ENCODE results near the gene GGPS1. TPM values are rescaled to one million over a fixed set of nuclear protein-coding genes. Genes with fewer than 3 reads are reported as not detected.

GGPS1 gene
- total RNA-seq, 1 experiment from 2014 or later = 23.1 TPM

DNA sequence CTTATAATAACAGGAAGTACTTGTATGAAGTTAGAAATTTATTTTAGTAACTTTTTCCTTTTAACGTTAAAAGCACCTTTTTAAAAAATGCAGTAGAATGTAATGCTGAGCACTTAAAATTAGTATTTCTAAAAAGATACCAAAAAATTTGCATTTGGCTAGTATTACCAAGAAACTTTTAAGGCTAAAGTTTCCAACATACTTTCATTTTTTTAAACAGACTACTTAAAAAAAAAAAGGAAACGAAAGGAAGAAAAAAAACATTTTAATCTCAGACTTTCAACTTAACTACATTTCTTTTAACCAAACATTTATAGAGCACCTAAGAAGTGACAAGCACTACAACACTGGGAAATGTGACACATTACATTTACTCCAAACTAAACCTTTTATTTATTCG is 3.2 kb upstream of the GGPS1 start:
- peak overlapping the region; percentile 96; the same call in 1 of the 2 replicates for H3K4me3 ChIP-seq
- H3K27me3 ChIP-seq = no peaks in the 10 kb centered on the region
- H3K36me3 ChIP-seq = peaks cover 28% of the 10 kb centered on the region

DNA sequence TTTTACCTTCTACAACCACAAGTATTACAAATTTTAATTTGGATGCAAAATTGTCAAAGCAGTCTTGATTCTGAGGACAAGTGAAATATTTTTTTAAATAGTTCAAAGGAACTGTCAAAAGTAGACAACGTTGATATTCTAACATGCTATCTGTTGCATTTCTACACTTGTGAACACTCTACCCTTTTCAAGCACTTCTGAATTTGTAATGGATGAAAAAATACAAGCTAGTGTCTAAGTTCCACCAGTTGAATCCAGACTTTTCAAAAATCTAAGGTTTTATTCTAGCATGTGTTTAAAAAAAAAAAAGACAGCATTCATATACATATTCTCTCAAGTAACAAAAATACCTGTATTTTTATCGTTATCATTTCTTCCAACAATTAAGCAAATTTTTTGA is 2.5 kb upstream of the GGPS1 start:
- Histone ChIP-seq H3K27me3 (no peaks in the 10 kb centered on the region), H3K9me3 (no peaks in the 10 kb centered on the region), H3K36me3 (peaks cover 30% of the 10 kb centered on the region), H3K4me3 (peak overlapping the region; percentile 96)
- no peak for DNase-seq

More for the DNA sequence above, 3.2 kb upstream of the GGPS1 start:
- no peaks in the 10 kb centered on the region for H3K9me3 ChIP-seq
- no peak for DNase-seq

DNA sequence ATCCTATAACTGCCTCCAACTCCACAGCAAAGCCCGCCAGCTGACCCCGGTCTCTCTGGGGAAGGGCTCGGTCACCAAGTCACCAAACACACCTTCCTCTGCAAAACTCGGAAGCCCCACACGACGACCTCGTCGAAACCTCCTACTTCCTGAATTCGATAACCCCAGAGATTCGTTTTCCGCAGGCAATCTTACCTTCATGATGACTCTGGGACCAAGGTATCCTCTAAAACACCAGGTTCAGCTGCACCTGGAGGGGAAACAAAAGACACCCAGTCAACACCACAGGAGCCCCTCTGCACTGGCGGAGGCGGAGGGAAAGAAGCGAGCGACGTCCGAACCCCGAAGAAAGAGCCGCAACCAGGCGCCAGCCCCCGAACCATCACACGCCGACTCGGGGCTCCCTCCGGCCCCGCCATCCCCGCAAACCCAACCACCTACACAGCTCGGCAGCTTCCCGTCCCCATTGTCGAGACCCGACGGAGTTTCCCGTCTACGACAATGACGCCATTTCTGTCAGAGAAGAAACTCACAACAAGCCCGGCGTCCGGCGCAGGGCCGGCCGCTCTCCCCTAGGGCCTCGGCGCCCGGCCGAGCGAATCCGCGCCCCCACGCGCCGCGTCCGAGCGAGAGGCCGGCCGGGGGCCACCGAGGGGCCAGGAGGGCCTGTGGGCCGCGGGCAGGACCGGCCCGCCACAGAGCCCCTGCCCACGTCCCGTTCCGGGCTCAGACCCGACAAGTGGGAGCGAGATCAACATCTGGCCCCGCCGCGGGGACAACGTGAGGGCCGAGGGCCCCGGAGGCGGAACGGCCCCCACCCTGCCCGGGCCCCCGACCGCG is 1.4 kb upstream of the GGPS1 start:
- Histone ChIP-seq H3K9me3 (no peaks in the 10 kb centered on the region), H3K36me3 (peaks cover 32% of the 10 kb centered on the region), H3K27me3 (no peaks in the 10 kb centered on the region), H3K4me3 (peak overlapping the region; percentile 96)
- DNase-seq = peak; percentile 37

DNA sequence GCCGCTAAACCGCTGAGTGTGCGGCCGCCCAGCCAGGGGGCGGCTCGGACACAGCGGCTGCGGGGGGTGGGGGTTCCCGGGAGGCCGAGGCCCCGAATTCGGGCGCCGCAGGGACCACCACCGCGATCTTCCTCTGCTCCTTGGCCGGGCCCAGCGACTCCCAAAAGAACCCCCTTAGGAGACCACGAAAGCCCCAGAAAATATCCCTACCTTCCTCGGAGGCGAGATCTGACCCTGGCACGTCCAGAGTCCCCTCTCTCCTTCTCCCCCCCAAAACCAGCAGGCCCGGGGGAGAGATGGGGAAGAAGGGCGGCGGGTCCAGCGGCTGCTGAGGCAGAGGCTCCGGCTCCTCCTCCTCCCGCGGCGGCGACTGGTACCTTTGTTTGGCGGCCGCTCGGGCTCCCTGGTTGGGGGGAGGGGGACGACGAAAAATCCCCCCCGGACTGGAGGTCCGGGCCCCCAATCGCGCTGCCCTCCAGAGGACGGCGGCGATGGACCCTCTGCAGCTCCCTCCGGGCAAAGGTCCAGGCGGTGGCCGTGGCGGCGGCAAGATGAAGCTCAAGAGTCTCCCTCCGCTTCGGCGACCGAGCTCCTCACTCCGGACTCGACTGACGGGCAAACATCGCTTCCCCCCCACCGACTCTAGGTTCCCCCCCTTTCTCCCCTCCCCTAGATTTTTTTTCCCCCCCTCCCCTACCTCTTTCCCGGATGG is 655 bp upstream of the GGPS1 start, which contains the start of gene ARID4B:
ARID4B (minus strand) TSS at position 621 of the 712 bp plus-strand sequence. CDS start 1,260 bp downstream, outside the sequence.
- no peaks in the 10 kb centered on the region for H3K27me3 ChIP-seq
- peak within 1 kb of the TSS; percentile 96 for H3K4me3 ChIP-seq
- no peak for DNase-seq
- peaks cover 25% of the 10 kb centered on the region for H3K36me3 ChIP-seq
- H3K9me3 ChIP-seq = no peaks in the 10 kb centered on the region

DNA sequence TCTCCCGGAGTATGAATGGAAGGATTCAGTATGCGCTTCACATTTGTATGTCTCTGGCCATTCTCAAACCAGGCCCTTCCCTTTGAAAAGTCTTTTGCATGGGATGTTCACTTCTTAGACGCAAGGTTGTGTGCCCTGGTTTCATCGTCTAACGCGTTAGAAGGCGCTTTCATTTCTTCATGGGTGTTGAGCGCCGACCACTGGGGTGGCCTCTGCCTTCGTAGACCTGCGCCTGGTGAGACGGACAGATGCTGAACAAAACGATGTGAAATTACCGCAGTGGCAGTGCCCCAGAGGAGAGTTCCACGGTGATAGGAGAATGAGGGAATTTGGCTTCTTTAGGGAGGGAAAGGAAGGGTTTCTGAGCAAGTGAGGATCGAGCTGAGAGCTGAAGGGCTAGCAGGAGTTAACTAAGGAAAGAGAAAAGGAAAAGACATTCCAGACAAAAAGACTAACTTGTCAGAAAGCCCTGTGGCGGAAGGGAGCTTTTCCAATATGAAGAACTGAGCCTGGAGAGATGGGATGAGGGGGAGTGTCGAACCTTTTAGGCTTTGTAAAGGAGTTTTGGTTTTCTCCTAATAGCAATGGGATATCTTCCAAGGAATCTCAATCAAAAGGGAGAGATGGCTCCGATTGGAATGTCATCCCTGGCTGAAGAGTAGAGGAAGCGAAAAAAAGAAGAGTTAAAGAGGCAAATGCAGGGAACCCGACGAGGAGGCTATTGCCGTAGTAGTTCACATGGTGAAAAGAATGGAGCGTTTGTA is 951 bp downstream of the GGPS1 start:
- peak; percentile 31 for DNase-seq
- peak overlapping the region; percentile 96 for H3K4me3 ChIP-seq
- H3K9me3 ChIP-seq = no peaks in the 10 kb centered on the region
- no peaks in the 10 kb centered on the region for H3K27me3 ChIP-seq
- H3K36me3 ChIP-seq = peaks cover 24% of the 10 kb centered on the region

DNA sequence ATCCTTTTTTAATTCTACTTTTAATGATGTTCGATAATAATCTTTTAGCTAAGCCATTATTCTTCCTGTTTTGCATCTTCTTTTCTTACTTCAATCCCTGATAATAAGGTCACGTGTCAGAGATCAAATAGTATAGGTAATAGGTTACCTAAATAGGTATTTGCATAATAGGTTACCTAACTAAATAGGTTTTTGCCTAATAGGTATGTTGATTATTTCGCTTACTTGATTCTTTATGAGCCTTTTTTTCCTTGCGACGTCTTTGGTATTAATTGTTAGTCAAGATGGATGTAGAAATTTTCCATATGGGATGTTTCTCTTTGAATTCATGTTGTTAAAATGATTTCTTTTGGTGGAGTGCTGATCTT is 2.5 kb downstream of the GGPS1 start:
- DNase-seq = no peak
- H3K4me3 ChIP-seq = peak overlapping the region; percentile 1; the same call in 1 of the 2 replicates
- peaks cover 29% of the 10 kb centered on the region for H3K36me3 ChIP-seq
- no peaks in the 10 kb centered on the region for H3K9me3 ChIP-seq
- no peaks in the 10 kb centered on the region for H3K27me3 ChIP-seq

DNA sequence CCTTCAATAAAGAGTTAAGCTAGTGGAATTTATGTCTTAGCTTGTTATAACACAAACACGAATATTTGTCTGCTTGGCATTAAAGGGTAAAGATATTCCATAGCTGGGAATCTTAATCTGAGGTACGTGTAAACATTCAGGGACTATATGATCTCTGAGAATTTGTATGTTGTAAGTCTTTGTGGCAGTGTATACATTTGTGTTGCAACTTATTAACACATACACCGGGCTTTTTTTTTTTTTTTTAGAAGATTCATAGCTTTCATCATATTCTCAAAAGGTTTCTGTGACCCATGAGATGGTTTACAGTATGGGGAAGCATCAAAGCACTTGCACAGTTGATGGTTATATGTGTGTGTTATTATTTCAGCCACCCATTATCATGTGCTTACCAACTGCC is 3.0 kb downstream of the GGPS1 start:
- Histone ChIP-seq H3K27me3 (no peaks in the 10 kb centered on the region), H3K9me3 (no peaks in the 10 kb centered on the region), H3K36me3 (peaks cover 29% of the 10 kb centered on the region), H3K4me3 (no peak overlapping the region)
- DNase-seq = no peak

DNA sequence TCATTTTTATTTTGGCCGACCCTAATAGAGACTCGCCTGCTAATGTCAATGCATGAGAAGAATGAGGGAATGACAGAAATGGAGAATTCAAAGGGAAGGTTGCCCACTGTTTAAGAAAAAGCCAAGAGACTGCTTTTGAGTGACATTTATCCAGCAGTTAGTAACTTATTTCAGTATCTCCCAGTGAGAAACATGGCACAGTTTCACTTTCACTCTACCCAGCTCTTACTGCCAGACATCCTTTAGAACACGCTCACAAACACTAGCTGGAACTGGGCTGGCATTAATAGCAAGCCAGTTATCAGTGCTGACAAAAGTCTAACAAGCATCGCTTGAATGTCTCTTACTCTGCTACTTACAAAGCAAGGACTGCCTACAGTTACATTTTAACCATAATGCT is 8.5 kb downstream of the GGPS1 start:
- H3K27me3 ChIP-seq = no peaks in the 10 kb centered on the region
- DNase-seq = no peak
- no peaks in the 10 kb centered on the region for H3K9me3 ChIP-seq
- no peak overlapping the region for H3K4me3 ChIP-seq
- H3K36me3 ChIP-seq = peaks cover 40% of the 10 kb centered on the region

DNA sequence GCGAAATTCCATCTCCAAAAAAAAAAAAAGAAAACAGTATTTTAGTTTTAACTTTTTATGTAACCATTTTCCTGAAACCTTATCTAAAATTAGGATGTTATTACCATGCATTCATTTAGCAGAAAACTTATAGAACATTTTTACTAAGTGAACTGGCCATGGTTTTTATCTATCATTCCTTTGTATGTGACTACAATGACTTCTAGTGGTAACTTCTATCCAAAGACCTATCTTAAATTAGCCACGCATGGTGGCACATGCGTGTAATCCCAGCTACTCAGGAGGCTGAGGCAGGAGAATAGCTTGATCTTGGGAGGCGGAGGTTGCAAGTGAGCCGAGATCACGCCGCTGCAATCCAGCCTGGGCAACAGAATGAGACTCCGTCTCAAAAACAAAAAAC is 11.4 kb downstream of the GGPS1 start:
- Histone ChIP-seq H3K9me3 (no peaks in the 10 kb centered on the region), H3K36me3 (peaks cover 54% of the 10 kb centered on the region), H3K27me3 (no peaks in the 10 kb centered on the region), H3K4me3 (no peak overlapping the region)
- no peak for DNase-seq

DNA sequence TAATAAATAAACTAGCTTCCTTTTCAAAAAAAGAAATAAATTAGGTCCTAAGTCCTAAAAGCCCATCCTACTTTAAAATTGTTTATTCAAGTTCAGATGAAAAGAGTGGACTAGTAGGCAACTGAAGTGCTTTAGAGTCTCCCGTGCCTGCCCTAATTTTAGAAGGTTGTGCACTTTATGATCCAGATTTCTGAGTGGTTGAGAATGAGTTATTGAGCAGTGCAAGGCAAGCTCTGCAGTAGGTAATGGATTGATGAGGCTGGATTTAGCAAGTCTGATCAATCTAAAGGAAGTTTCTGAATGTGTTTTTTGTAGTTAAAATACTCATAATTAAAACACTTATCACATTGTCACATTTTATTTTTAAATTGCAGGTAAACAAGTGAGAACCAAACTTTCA is 13.0 kb downstream of the GGPS1 start:
- Histone ChIP-seq H3K27me3 (no peaks in the 10 kb centered on the region), H3K4me3 (no peak overlapping the region), H3K9me3 (no peaks in the 10 kb centered on the region), H3K36me3 (peaks cover 40% of the 10 kb centered on the region)
- no peak for DNase-seq

DNA sequence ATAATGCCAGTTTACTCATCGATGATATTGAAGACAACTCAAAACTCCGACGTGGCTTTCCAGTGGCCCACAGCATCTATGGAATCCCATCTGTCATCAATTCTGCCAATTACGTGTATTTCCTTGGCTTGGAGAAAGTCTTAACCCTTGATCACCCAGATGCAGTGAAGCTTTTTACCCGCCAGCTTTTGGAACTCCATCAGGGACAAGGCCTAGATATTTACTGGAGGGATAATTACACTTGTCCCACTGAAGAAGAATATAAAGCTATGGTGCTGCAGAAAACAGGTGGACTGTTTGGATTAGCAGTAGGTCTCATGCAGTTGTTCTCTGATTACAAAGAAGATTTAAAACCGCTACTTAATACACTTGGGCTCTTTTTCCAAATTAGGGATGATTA is 13.7 kb downstream of the GGPS1 start:
- H3K9me3 ChIP-seq = no peaks in the 10 kb centered on the region
- no peak overlapping the region for H3K4me3 ChIP-seq
- H3K27me3 ChIP-seq = no peaks in the 10 kb centered on the region
- peaks cover 33% of the 10 kb centered on the region for H3K36me3 ChIP-seq
- DNase-seq = no peak

DNA sequence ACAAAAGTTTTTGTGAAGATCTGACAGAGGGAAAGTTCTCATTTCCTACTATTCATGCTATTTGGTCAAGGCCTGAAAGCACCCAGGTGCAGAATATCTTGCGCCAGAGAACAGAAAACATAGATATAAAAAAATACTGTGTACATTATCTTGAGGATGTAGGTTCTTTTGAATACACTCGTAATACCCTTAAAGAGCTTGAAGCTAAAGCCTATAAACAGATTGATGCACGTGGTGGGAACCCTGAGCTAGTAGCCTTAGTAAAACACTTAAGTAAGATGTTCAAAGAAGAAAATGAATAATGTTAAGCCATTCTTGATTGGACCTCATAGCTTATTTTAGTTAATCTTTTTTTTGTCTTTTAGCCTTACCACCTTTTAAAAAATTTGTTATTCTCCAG is 14.1 kb downstream of the GGPS1 start:
- Histone ChIP-seq H3K4me3 (no peak overlapping the region), H3K36me3 (peaks cover 29% of the 10 kb centered on the region), H3K27me3 (no peaks in the 10 kb centered on the region), H3K9me3 (no peaks in the 10 kb centered on the region)
- no peak for DNase-seq

DNA sequence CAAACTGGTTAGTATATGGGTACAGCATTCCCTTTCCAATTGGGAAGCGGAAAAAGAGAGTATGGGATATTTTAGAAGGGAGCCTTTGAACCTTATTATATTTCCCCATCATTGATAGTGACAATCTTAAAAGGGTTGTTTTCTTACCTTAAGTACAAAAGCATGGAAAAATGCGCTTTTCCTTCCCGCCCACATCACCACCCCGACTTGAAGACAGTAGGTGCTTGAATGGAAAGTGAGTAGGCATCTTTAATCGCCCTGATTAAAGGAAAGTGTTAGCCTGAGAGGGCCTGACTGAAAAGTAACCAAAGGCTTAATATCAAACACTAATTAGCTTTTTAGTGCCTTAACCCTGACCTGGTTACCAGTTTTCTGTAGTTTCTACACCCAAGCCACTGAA is 15.4 kb downstream of the GGPS1 start:
- H3K9me3 ChIP-seq = no peaks in the 10 kb centered on the region
- no peaks in the 10 kb centered on the region for H3K27me3 ChIP-seq
- H3K36me3 ChIP-seq = peaks cover 24% of the 10 kb centered on the region
- no peak for DNase-seq
- no peak overlapping the region for H3K4me3 ChIP-seq

DNA sequence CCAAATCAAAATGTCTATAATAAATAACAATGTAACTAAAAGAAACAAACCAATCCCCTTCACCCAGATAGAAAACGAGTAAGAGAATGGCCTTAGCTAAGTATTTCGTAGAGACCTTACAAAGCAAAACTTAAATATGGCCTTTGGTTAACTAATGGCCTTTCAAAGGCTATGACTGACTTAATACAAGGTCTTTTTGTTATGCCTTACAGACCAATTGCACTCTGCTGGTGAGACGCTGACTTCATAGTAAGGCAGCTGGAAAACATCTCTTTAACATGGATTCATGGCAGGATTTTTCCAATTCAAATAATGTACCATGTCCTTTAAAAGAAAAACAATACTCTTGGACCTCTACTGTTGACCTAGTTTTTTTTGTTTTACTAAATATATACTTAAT is 23.1 kb downstream of the GGPS1 start:
- Histone ChIP-seq H3K4me3 (no peak overlapping the region), H3K27me3 (no peaks in the 10 kb centered on the region), H3K9me3 (no peaks in the 10 kb centered on the region), H3K36me3 (no peaks in the 10 kb centered on the region)
- no peak for DNase-seq

DNA sequence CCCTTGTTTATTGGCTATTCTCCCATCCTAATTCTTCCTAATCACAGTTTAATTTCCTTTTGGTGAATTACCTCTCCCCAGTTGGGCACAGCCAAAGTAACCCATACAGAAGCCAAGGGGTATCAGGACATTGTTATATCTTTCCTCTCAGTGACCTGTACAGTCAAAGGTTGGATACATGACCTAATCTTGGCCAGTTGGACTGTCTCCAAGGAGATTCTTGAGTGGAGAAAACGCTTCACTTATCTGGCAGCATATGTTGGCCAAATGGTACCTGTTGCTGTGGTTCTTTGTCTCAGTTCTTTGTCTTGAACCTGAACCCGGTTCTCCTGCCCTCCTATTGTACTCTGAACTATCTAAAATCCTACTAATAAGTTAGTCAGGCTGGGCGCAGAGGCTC is 23.5 kb downstream of the GGPS1 start:
- no peak overlapping the region for H3K4me3 ChIP-seq
- no peaks in the 10 kb centered on the region for H3K9me3 ChIP-seq
- H3K27me3 ChIP-seq = no peaks in the 10 kb centered on the region
- no peak for DNase-seq
- H3K36me3 ChIP-seq = no peaks in the 10 kb centered on the region

DNA sequence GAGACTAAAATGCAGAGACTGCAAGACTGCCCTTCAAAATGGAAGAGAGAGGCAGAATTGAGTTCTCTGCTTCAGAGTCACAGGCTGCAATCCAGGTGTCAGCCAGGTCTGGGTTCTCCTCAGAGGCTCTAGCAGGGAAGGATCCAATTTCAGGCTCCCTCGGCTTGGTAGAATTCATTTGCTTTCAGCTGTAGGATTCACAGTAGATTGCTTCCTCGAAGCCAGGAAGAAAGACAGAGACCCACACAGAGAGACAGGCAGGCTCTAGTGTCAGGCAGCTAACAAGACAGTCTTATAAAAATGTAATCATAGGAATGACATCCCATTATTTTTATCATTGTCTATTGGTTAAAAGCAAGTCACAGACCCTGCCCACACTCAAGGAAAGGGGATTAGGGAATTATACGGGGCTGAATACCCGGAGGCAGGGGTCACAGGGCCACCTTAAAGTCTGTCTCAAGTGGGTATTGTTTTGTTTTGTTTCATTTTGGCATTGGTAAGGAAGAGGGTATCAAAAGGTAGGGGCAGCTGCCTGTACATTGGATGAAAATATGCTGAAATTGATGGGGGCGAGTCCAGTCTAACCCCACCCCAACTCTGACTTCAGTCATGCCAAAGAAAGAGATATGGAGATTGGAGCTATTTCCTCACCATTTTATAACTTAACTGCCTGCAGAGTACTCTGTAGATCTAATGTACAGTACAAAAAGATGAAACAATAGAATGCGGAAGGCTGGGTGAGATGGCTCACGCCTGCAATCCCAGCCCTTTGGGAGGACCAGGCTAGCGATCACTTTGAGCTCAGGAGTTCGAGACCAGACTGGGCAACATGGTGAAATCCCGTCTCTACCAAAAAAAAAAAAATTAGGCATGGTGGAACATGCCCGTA is 29.4 kb downstream of the GGPS1 start:
- Histone ChIP-seq H3K27me3 (no peaks in the 10 kb centered on the region), H3K4me3 (no peak overlapping the region), H3K9me3 (no peaks in the 10 kb centered on the region), H3K36me3 (no peaks in the 10 kb centered on the region)
- DNase-seq = no peak
